NCI-H2171 treated with DMSO at 0.1 percent for 48 hours (cell line): Measurements from ENCODE around the gene CIAO2B.
"Not testable (repeated sequence)": the region's sequence is repeated elsewhere in the genome, so short reads cannot be mapped to it uniquely, and the experiment has no call there.

Experiments
- DNase-seq: peaks from one replicate; lab custom pipeline; 2025; lab: John Stamatoyannopoulos, UW

Gene CIAO2B

GRCh38 chr16:66936889-66937554, 2.8 kb upstream of the CIAO2B start:
- no peak for DNase-seq

DNA sequence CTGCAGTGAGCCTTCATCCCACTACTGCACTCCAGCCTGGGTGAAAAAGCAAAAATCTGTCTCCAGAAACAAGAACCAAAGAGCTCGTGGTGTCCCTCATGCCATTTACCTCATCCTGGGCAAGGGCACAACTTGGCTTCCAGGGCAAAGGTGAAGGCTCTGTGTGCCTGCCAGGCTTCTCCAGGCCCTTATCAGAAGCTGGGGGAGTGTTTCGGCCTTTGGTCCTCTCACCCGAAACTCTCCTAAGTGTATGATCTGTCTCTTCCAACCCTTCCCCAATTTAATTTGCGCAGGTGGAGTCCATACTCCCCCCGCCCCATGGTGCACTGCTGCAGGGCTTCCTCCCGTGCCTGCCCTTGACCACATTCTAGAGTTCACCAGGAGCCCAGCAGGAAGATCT, 2.3 kb upstream of the CIAO2B start:
- no peak for DNase-seq

- DNase-seq: no peak
These were observed 1.3 kb upstream of the CIAO2B start, which contains the start of gene CES2 for GRCh38 chr16:66935314-66936011. Gene CES2 (plus strand): TSS chr16:66935516. CDS start chr16:66935636, 120 bp downstream.

GRCh38 chr16:66934839-66935313, 674 bp upstream of the CIAO2B start:
- DNase-seq: not testable (repeated sequence)

DNA sequence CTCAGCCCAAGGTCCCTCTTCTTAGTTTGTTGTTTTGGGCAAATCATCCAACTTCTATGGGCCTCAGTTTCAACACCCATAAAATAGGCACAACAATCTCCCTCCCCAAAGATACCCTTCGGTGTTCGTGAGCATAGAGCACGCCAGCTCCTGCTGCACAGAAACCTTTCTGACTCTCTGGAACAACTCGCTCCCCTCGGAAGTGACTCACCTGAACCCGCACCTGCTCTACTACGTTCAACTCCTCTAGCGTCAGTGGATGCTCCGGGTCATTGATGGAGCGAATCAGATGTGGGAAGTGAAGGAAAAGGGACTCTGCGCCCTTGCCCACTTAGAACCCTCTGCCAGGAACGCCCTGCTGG, 445 bp downstream of the CIAO2B start:
- DNase-seq: no peak

GRCh38 chr16:66932076-66932475, 2.1 kb downstream of the CIAO2B start:
- DNase-seq: no peak

GRCh38 chr16:66931665-66932064, 2.5 kb downstream of the CIAO2B start:
- no peak for DNase-seq

DNA sequence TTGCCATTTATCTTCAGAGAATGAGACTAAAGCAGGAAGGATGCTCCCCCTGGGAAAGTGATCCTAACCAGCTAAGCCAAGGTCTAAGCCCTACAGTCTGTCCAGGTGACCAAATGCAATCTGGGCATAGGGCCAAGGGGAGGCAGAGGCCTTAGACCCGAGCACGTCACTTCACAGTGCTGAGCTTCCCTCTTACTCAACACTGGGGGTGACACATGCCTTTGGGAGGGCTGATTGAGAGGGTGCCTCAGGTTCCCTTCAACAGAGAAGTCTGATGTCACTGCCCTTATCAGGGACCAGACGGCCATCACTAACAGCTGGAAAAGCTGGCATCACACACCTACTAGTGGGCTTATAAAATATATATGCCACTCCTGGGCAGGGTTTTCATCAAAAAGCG, 4.0 kb downstream of the CIAO2B start:
- DNase-seq: no peak

GRCh38 chr16:66928702-66929388, 5.4 kb downstream of the CIAO2B start:
- no peak for DNase-seq

DNA sequence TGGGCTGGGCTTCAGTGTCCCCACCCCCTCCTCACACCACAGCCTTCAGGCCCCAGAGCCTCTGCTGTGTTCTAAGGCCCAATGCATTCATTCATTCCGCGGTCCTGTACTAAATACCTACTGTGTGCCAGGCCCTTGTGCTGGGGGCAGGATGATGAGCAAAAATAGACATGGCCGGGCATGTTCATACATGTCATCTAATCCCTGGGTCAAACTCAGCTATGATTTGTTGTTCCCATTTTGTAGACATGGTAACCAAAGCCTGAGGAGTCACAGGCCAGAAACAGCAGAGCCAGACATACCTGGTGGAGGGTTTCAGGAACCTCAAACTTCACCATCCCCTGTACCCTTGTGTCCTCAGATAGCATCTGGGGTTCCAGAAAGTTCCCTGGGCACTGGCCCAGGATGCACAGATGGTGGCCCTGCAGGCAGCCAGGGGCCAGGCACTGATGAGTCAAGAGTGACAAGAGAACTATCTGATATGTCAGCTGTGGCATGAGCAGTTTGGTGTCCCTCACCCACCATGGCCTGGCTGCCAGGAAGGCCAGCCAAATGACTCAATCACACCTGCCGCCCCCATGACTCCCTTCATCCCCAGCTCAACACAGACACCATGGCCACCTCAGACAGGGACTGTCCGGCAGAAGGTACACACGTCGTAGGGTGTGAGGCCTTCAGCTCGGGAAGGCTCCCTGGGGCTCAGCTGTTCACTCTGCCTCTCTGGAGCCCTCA, 6.1 kb downstream of the CIAO2B start:
- DNase-seq: no peak

DNA sequence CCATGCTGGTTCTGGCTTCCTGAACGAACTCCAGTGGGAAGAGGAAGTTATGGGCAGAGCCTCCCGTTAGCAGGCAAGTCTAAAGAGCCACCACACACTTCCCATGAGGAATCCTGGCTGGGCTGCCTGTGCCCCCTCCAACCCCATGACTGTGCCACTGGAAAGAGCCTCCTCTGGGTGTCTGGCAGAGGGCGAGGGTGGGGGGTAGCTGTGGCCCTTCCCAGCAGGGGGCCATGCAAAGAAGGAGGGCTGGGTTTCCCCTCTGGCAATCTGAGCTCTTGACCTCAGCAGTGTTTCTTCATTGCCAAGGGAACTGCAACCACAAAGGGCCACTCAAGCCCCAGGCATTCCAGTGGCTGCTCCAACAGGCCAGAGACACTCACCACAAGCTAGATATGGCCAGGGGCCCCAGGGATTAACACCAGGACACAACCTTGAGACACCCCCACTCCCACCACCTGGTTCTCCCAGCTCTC, 7.2 kb downstream of the CIAO2B start:
- DNase-seq: no peak

DNA sequence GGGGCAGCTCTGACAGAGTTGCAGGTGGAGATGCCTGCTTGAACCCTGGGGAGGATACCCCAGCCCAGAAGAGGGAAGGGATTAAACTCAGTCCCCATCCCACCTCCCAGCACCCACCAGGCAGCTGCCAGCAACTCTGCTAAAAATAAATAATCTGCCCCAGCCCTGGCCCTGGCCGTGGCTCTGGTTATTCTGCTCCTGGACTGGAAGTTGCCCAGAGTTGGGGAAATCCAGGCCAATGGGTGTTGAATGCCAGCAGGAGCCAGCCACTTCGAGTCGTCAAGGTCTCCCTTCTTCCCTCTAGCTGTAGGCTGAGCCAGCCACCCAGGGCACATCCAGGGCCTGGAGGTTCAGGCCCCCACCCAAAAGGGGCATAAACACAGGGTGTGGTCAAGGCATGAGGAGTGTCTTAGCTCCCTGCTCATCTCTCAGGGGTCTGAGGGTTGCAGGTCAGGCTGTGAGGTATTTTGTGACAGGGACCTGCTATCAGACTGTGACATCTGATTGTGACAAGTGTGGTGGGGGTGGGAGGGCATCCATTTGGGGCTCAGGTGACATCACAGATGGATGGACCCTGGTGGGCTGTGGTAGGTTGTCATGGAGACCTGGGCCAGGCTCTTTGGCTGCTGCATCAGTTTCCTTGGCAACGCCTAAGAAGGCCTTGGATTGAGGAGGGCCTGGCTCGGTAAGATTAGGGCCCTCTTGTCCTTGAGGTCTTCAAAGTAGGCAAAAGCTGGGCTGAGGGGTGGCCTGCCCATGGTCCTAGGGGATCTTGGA, 7.8 kb downstream of the CIAO2B start:
- DNase-seq: no peak

GRCh38 chr16:66925322-66925840, 8.8 kb downstream of the CIAO2B start, which contains the start of gene RRAD:
Gene RRAD (minus strand): TSS chr16:66925535. CDS start chr16:66925179, 356 bp downstream.
- no peak for DNase-seq

- DNase-seq: peak; percentile 7
These were observed 9.5 kb downstream of the CIAO2B start for GRCh38 chr16:66924527-66925321.

- DNase-seq: peak; percentile 54
These were observed 10.3 kb downstream of the CIAO2B start for GRCh38 chr16:66923866-66924265.

GRCh38 chr16:66923247-66923731, 10.9 kb downstream of the CIAO2B start:
- DNase-seq: peak; percentile 94

DNA sequence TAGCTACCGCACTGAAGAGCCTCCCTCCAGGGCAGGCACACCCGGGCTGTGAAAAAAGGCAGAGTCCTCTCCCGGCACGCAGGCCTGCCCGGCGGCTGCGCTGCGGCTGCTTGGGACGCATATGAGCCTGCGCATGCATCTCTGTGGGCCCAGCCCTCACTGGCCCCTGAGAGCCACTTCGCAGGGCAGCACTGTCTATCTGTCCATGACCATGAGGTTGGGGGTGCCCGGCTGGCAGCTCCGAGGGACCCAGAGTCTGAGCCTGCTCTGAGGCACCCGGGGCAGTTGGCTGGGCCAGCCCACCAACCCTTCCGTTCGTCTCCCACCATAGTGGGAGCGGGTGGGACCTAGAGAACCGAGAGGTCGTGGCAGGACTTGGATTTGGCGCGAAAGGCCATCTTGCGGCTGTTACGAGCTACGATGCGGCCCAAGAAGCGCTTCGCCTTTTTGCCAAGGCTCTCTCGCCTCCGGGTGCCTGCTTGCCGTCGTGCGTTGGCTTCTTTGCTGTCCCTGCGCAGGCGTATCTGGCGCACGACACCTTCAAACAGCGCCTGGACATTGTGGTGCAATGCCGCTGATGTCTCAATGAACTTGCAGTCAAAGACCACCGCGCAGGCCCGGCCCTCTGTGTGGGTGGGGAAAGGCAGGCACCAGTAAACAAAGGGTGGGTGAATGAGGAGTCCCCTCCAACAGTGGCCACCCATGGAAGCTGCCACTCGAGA, 12.3 kb downstream of the CIAO2B start:
- no peak for DNase-seq

DNA sequence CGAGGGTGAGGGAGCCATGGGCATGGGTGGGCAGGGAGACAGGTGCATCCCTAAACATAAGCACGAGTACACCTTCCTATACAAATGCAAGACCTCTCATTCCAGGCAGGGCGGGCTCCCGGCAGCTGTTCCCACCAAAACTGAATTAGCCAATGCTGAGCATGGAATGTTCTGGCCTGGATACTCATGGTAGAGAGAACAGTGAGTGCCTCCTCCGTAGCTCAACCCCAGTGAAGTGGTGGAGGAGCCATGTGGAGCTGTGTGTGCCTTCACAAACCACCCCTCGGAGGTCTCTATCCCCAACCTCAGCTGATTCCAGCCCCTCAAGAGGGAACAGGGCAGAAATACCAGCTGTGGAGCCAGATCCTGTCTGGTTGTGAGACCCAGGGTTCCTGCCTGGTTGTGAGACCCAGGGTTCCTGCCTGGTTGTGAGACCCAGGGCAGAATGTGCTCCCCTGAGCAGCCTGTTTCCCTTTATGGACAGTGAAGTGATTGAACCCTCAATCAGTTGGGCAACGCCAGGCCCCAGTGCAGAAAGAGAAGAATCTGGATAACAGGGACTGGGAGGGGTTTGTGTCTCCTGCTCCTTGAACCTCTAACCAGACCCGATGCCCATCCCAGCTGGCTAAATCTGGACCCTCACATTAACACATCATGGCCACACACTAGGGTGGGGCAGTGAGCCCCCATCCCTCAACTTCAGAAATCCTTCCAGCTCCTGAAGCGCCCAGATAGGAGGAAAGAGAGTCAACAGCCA, 13.1 kb downstream of the CIAO2B start:
- DNase-seq: no peak

DNA sequence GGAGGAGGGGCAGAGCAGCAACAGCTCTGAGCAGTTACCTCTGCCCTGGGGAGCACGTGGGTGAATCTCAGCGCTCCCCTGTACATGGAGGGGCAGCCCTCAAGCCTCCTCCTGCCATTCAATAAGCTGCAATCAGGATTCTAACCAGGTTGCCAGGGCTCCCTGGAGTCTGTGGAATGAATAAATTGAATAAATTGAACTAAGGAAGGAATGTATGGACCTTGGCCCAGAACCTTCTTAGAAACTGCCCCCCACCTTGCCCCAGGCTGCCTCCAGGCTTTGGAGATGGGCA, 14.0 kb downstream of the CIAO2B start:
- no peak for DNase-seq
